ENCODE results near the gene LRFN2. TPM values are rescaled to one million over a fixed set of nuclear protein-coding genes. Genes with fewer than 3 reads are reported as not detected.

The LRFN2 gene
- polyA plus RNA-seq, 3 donors, result not detected

- Histone ChIP-seq H2AFZ (ENCODE audit: insufficient read depth, low read depth, low read length, poor library complexity, severe bottlenecking) (no peak overlapping the region), H3K4me1 (ENCODE audit: control insufficient read depth in 1 of 2, insufficient read depth in 2 of 2, low read length in 2 of 2) (no peaks in the 10 kb centered on the region), H3K36me3 (replicated peaks in 1 of 2; ENCODE audit: control insufficient read depth in 1 of 2, insufficient read depth in 2 of 2, low read length in 2 of 2) (no peaks in the 10 kb centered on the region), H3K9ac (ENCODE audit: insufficient read depth, low read length, poor library complexity, severe bottlenecking) (no peak overlapping the region), H3K4me3 (replicated peaks in 1 of 3; ENCODE audit: low read depth in 2 of 3, low read length in 3 of 3) (no peak overlapping the region), H3K27me3 (ENCODE audit: control insufficient read depth in 2 of 2, insufficient read depth in 2 of 2, low read length in 2 of 2) (no peaks in the 10 kb centered on the region), H3K4me2 (replicated peaks; ENCODE audit: extremely low read depth, low read length, poor library complexity, severe bottlenecking) (no peak overlapping the region), H3K9me3 (replicated peaks in 1 of 2; ENCODE audit: control insufficient read depth in 1 of 2, insufficient read depth in 1 of 2, low read length in 2 of 2) (no peaks in the 10 kb centered on the region), H4K20me1 (ENCODE audit: insufficient read depth, low read length) (no peaks in the 10 kb centered on the region), H3K79me2 (ENCODE audit: insufficient read depth, low read length) (no peaks in the 10 kb centered on the region), H3K27ac (ENCODE audit: low read depth in 1 of 2, low read length in 2 of 2) (no peak overlapping the region)
- H3K27me3 Mint-ChIP-seq (ENCODE audit: low read depth in 3 of 3), result peaks cover 4 to 9% (median 6%) of the 10 kb centered on the region in 3 donors
- no peak overlapping the region for H3K4me3 Mint-ChIP-seq
- TF ChIP-seq CTCF (IDR thresholded peaks at IDR 0.05), result no peak
- H3K36me3 Mint-ChIP-seq, result no peaks in the 10 kb centered on the region
- WGBS (ENCODE audit: insufficient coverage), result 88% methylated on average over 1 of the region's 1 CpG
- intact Hi-C loops (cut with micrococcal nuclease), result no loop called here
- no peak for DNase-seq
- no peaks in the 10 kb centered on the region for H3K9me3 Mint-ChIP-seq
- H3K4me1 Mint-ChIP-seq, result no peaks in the 10 kb centered on the region
- H3K27ac Mint-ChIP-seq, result no peak overlapping the region
These were observed 192.8 kb downstream of the LRFN2 start for GRCh38 chr6:40394381-40394780.

GRCh38 chr6:40393641-40394040 is 193.5 kb downstream of the LRFN2 start:
- H3K4me3 ChIP-seq (replicated peaks in 1 of 3; ENCODE audit: low read depth in 2 of 3, low read length in 3 of 3), result no peak overlapping the region
- WGBS (ENCODE audit: insufficient coverage), result 79% methylated on average over 4 of the region's 5 CpGs
- no peak overlapping the region for H3K4me3 Mint-ChIP-seq
- H3K4me1 Mint-ChIP-seq, result no peaks in the 10 kb centered on the region
- no peaks in the 10 kb centered on the region for H3K27me3 ChIP-seq (ENCODE audit: control insufficient read depth in 2 of 2, insufficient read depth in 2 of 2, low read length in 2 of 2)
- DNase-seq, result no peak
- no peaks in the 10 kb centered on the region for H3K4me1 ChIP-seq (ENCODE audit: control insufficient read depth in 1 of 2, insufficient read depth in 2 of 2, low read length in 2 of 2)
- H3K36me3 Mint-ChIP-seq, result no peaks in the 10 kb centered on the region
- no peaks in the 10 kb centered on the region for H3K9me3 Mint-ChIP-seq
- intact Hi-C loops (cut with micrococcal nuclease), result no loop called here
- peaks cover 4 to 9% (median 8%) of the 10 kb centered on the region in 3 donors for H3K27me3 Mint-ChIP-seq (ENCODE audit: low read depth in 3 of 3)
- no peak overlapping the region for H3K9ac ChIP-seq (ENCODE audit: insufficient read depth, low read length, poor library complexity, severe bottlenecking)
- no peak overlapping the region for H3K27ac ChIP-seq (ENCODE audit: low read depth in 1 of 2, low read length in 2 of 2)
- H3K9me3 ChIP-seq (replicated peaks in 1 of 2; ENCODE audit: control insufficient read depth in 1 of 2, insufficient read depth in 1 of 2, low read length in 2 of 2), result no peaks in the 10 kb centered on the region
- H3K4me2 ChIP-seq (replicated peaks; ENCODE audit: extremely low read depth, low read length, poor library complexity, severe bottlenecking), result no peak overlapping the region
- no peaks in the 10 kb centered on the region for H3K79me2 ChIP-seq (ENCODE audit: insufficient read depth, low read length)
- no peak overlapping the region for H2AFZ ChIP-seq (ENCODE audit: insufficient read depth, low read depth, low read length, poor library complexity, severe bottlenecking)
- H3K36me3 ChIP-seq (replicated peaks in 1 of 2; ENCODE audit: control insufficient read depth in 1 of 2, insufficient read depth in 2 of 2, low read length in 2 of 2), result no peaks in the 10 kb centered on the region
- no peaks in the 10 kb centered on the region for H4K20me1 ChIP-seq (ENCODE audit: insufficient read depth, low read length)
- no peak for TF ChIP-seq CTCF (IDR thresholded peaks at IDR 0.05)
- no peak overlapping the region for H3K27ac Mint-ChIP-seq

Data from CD14-positive monocyte (primary cell).